WTC11 (cell line): ENCODE data around the gene ZFP36L1. TPM values are rescaled to one million over a fixed set of nuclear protein-coding genes. Genes with fewer than 3 reads are reported as not detected.

ENCODE experiments used
- ATAC-seq: fragments of 200-7000 bp; cut with Tn5 transposase; 2 replicates; pipeline ENCODE4 v1.10.0; 2021; ENCODE audit warnings: mild to moderate bottlenecking, moderate library complexity
- CTCF ChIA-PET: fragments of 300-600 bp; sonication (Branson Sonifier 250); formaldehyde crosslinking; loops from one replicate; lab custom pipeline; 2021; ENCODE audit warnings: antibody characterized with exemption; lab: Charles Lee
- POLR2A ChIA-PET: fragments of 350-600 bp; sonication (Branson Sonifier 250); formaldehyde crosslinking; loops from one replicate; lab custom pipeline; 2021; ENCODE audit warnings: antibody characterized with exemption; lab: Charles Lee
- DNase-seq: peaks from one replicate; pipeline ENCODE4 v3.0.0; 2021; ENCODE audit warnings: low spot score
- H3K27ac Mint-ChIP-seq: 2 replicates; pipeline ENCODE4 v1.8.0; 2021; ENCODE audit warnings: mixed read lengths
- H3K27me3 Mint-ChIP-seq: 2 replicates; pipeline ENCODE4 v1.8.0; 2021; ENCODE audit warnings: low read depth, mild to moderate bottlenecking, moderate library complexity, mixed read lengths
- H3K36me3 Mint-ChIP-seq: 2 replicates; pipeline ENCODE4 v1.8.0; 2021; ENCODE audit warnings: mixed read lengths
- H3K4me1 Mint-ChIP-seq: 2 replicates; pipeline ENCODE4 v1.8.0; 2022; ENCODE audit warnings: mixed read lengths
- H3K4me3 Mint-ChIP-seq: 2 replicates; pipeline ENCODE4 v1.8.0; 2021; ENCODE audit warnings: mild to moderate bottlenecking, moderate library complexity, mixed read lengths
- H3K9me3 Mint-ChIP-seq: 2 replicates; pipeline ENCODE4 v1.8.0; 2021; ENCODE audit warnings: mixed read lengths
- ATF1 ChIP-seq: sonication (generic); formaldehyde crosslinking; IDR thresholded peaks from 2 replicates; pipeline ENCODE4 v1.8.1; 2023; ENCODE audit warnings: mild to moderate bottlenecking, moderate library complexity, missing genetic modification reagents
- IRF1 ChIP-seq: sonication (generic); formaldehyde crosslinking; IDR thresholded peaks from 2 replicates; pipeline ENCODE4 v1.8.0; 2023; ENCODE audit warnings: missing genetic modification reagents
- IRF2 ChIP-seq: sonication (generic); formaldehyde crosslinking; IDR thresholded peaks from 2 replicates; pipeline ENCODE4 v1.8.0; 2022; ENCODE audit warnings: low read depth, missing genetic modification reagents, borderline replicate concordance
- MLX ChIP-seq: sonication (generic); formaldehyde crosslinking; IDR thresholded peaks from 2 replicates; pipeline ENCODE4 v1.8.1; 2023; ENCODE audit warnings: mild to moderate bottlenecking, missing genetic modification reagents, moderate library complexity
- PRRX2 ChIP-seq: fragments of 250-450 bp; sonication (Bioruptor Pico); IDR thresholded peaks from 2 replicates; pipeline ENCODE4 v1.8.0; 2021; ENCODE audit warnings: mild to moderate bottlenecking
- SMAD3 ChIP-seq: sonication (generic); formaldehyde crosslinking; IDR thresholded peaks from 2 replicates; pipeline ENCODE4 v1.8.0; 2022; ENCODE audit warnings: missing genetic modification reagents, mild to moderate bottlenecking, borderline replicate concordance
- TP53 ChIP-seq: sonication (generic); formaldehyde crosslinking; IDR thresholded peaks from 2 replicates; pipeline ENCODE4 v1.8.1; 2023; ENCODE audit warnings: mild to moderate bottlenecking, missing genetic modification reagents
- ZNF232 ChIP-seq: sonication (generic); formaldehyde crosslinking; IDR thresholded peaks from 2 replicates; pipeline ENCODE4 v1.8.0; 2022; ENCODE audit warnings: mild to moderate bottlenecking, missing genetic modification reagents
- ZNF425 ChIP-seq: fragments of 250-450 bp; sonication (Bioruptor Pico); conservative IDR thresholded peaks from 2 replicates; pipeline ENCODE4 v1.9.0; 2021; ENCODE audit warnings: mild to moderate bottlenecking
- ZNF512 ChIP-seq: sonication (generic); formaldehyde crosslinking; IDR thresholded peaks from 2 replicates; pipeline ENCODE4 v1.8.1; 2022; ENCODE audit warnings: missing genetic modification reagents, borderline replicate concordance
- ZNF671 ChIP-seq: fragments of 250-450 bp; sonication (Bioruptor Pico); IDR thresholded peaks from 2 replicates; pipeline ENCODE4 v1.8.0; 2021; ENCODE audit warnings: mild to moderate bottlenecking
- total RNA-seq: library from RNA; stranded (reverse); gene quantifications from 3 replicates; pipeline ENCODE4 v1.2.3, GENCODE V29; 2021
- TF ChIP-seq, protein P1 (sequence below): fragments of 200-600 bp; IDR thresholded peaks from 2 replicates; pipeline ENCODE4 v1.8.0; 2022; ENCODE audit warnings: antibody characterized with exemption
- TF ChIP-seq, protein P2 (sequence below): sonication (generic); formaldehyde crosslinking; IDR thresholded peaks from 2 replicates; pipeline ENCODE4 v1.8.1; 2022; ENCODE audit warnings: low read depth, missing genetic modification reagents, borderline replicate concordance

Gene ZFP36L1
- total RNA-seq, 1 experiment from 2014 or later, result 132 TPM

GRCh38 chr14:68842298-68842697, 49.4 kb upstream of the ZFP36L1 start (continued):
- TF ChIP-seq ZNF512, result no peak
- TF ChIP-seq TP53 (CRISPR knock-in tag), result no peak
- TF ChIP-seq ZNF232, result no peak
- no peak for TF ChIP-seq ZNF671 (CRISPR knock-in tag)
- TF ChIP-seq SMAD3 (CRISPR knock-in tag), result no peak
- TF ChIP-seq PRRX2 (CRISPR knock-in tag), result no peak
- no peak for TF ChIP-seq MLX (CRISPR knock-in tag)
- no peak for TF ChIP-seq IRF1 (CRISPR knock-in tag)
- TF ChIP-seq, all 79 proteins: peak for 0

- no peak for DNase-seq
- TF ChIP-seq, protein P1, sequence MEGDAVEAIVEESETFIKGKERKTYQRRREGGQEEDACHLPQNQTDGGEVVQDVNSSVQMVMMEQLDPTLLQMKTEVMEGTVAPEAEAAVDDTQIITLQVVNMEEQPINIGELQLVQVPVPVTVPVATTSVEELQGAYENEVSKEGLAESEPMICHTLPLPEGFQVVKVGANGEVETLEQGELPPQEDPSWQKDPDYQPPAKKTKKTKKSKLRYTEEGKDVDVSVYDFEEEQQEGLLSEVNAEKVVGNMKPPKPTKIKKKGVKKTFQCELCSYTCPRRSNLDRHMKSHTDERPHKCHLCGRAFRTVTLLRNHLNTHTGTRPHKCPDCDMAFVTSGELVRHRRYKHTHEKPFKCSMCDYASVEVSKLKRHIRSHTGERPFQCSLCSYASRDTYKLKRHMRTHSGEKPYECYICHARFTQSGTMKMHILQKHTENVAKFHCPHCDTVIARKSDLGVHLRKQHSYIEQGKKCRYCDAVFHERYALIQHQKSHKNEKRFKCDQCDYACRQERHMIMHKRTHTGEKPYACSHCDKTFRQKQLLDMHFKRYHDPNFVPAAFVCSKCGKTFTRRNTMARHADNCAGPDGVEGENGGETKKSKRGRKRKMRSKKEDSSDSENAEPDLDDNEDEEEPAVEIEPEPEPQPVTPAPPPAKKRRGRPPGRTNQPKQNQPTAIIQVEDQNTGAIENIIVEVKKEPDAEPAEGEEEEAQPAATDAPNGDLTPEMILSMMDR, result no peak
- TF ChIP-seq, protein P2, sequence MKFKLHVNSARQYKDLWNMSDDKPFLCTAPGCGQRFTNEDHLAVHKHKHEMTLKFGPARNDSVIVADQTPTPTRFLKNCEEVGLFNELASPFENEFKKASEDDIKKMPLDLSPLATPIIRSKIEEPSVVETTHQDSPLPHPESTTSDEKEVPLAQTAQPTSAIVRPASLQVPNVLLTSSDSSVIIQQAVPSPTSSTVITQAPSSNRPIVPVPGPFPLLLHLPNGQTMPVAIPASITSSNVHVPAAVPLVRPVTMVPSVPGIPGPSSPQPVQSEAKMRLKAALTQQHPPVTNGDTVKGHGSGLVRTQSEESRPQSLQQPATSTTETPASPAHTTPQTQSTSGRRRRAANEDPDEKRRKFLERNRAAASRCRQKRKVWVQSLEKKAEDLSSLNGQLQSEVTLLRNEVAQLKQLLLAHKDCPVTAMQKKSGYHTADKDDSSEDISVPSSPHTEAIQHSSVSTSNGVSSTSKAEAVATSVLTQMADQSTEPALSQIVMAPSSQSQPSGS, result no peak
- TF ChIP-seq ZNF425 (CRISPR knock-in tag), result no peak
- TF ChIP-seq ZNF671 (CRISPR knock-in tag), result no peak
- ChIA-PET CTCF (no interaction called here), POLR2A (no interaction called here)
- Mint-ChIP-seq H3K4me3 (no peak overlapping the region), H3K4me1 (peaks cover 8% of the 10 kb centered on the region), H3K27ac (no peak overlapping the region), H3K9me3 (peaks cover 27% of the 10 kb centered on the region), H3K27me3 (no peaks in the 10 kb centered on the region; the same call in 1 of the 2 replicates), H3K36me3 (peaks cover 11% of the 10 kb centered on the region)
- no peak for ATAC-seq
Observed at GRCh38 chr14:68841016-68841809, 48.3 kb upstream of the ZFP36L1 start.

DNA sequence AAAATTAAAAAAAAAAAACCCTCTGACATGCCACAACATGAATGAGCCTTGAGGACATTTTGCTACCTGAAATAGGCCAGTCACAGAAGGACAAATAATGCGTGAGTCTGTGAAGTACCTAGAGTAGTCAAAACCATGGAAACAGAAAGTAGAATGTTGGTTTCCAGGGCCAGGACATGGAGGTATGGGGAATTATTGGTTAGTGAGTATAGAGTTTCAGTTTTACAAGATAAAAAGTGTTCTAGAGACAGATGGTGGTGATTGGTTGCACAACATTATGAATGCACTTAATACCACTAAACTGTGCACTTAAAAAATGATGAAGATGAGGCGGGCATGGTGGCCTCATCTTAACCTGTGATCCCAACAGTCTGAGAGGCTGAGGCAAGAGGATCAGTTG, 47.6 kb upstream of the ZFP36L1 start:
- H3K36me3 Mint-ChIP-seq, result peaks cover 15% of the 10 kb centered on the region
- CTCF ChIA-PET, result no interaction called here
- no peaks in the 10 kb centered on the region; the same call in 1 of the 2 replicates for H3K27me3 Mint-ChIP-seq
- POLR2A ChIA-PET, result no interaction called here
- ATAC-seq (no peak), DNase-seq (no peak)
- H3K4me1 Mint-ChIP-seq, result peaks cover 8% of the 10 kb centered on the region
- H3K4me3 Mint-ChIP-seq, result no peak overlapping the region
- TF ChIP-seq IRF2 (CRISPR knock-in tag) (no peak), ATF1 (no peak)
- TF ChIP-seq, all 79 proteins: peak for 0
- peaks cover 34% of the 10 kb centered on the region for H3K9me3 Mint-ChIP-seq
- no peak overlapping the region for H3K27ac Mint-ChIP-seq
